Esophagus squamous epithelium (tissue), 5 donors: ENCODE results near the gene HMGB1. TPM values are rescaled to one million over a fixed set of nuclear protein-coding genes. Genes with fewer than 3 reads are reported as not detected.

ENCODE experiments used
- DNase-seq: peaks from one replicate; lab custom pipeline; 2025; lab: John Stamatoyannopoulos, UW
- H3K27ac ChIP-seq, 4 donors: fragments of 200-600 bp; sonication (generic); one replicate each; pipeline ENCODE4 v1.5.1; 2016 to 2019; ENCODE audit warnings: mild to moderate bottlenecking in 1 of 4
- H3K27me3 ChIP-seq, 4 donors: fragments of 200-600 bp; sonication (generic); 1 replicate in 3 of 4; 2 replicates in 1 of 4; pipeline versions ENCODE4 v1.5.1 to v1.6.0; 2017 to 2021; ENCODE audit warnings: antibody characterized with exemption in 1 of 4
- H3K36me3 ChIP-seq, 3 donors: fragments of 200-600 bp; sonication (generic); one replicate each; pipeline ENCODE4 v1.5.1; 2016 to 2019
- H3K4me1 ChIP-seq, 3 donors: fragments of 200-600 bp; sonication (generic); one replicate each; pipeline ENCODE4 v1.5.1; 2017 to 2019
- H3K4me3 ChIP-seq, 4 donors: fragments of 200-600 bp; sonication (generic); 1 replicate in 3 of 4; 2 replicates in 1 of 4; pipeline ENCODE4 v1.5.1; 2016 to 2019; ENCODE audit warnings: mild to moderate bottlenecking in 2 of 4, moderate library complexity in 1 of 4
- H3K9me3 ChIP-seq, 3 donors: fragments of 200-600 bp; sonication (generic); one replicate each; pipeline ENCODE4 v1.5.1; 2016 to 2019
- CTCF ChIP-seq, 6 experiments: fragments of 450-650 bp in 4 of 6; fragments of 200-600 bp in 2 of 6; sonication (generic) in 2 of 6; IDR thresholded peaks; one replicate each; pipeline ENCODE4 v1.5.1; 2016 to 2019; ENCODE audit warnings: antibody characterized with exemption in 6 of 6, mild to moderate bottlenecking in 4 of 6, moderate library complexity in 4 of 6
- POLR2A ChIP-seq, 4 donors: fragments of 450-650 bp; IDR thresholded peaks; one replicate each; pipeline ENCODE4 v1.6.1; 2017; ENCODE audit warnings: antibody characterized with exemption in 4 of 4, mild to moderate bottlenecking in 4 of 4, moderate library complexity in 3 of 4
- WGBS, 2 donors: methylation state at CpG; one replicate each; pipeline ENCODE4 v1.1.5; 2018; 5-methylcytosine and 5-hydroxymethylcytosine counted together
- intact Hi-C: fragments of 100-400 bp; cut with DNase I; formaldehyde crosslinking; loops from one replicate; pipeline ENCODE4 v1.15.0; 2022
- total RNA-seq, 4 donors: library from RNA; depleted of rRNA; stranded (reverse); fragments of >200 nt; gene quantifications; one replicate each; pipeline ENCODE4 v1.1.0, GENCODE V29; 2016
- donor health status: DM: yes; HTN: yes; CAD: no.

The HMGB1 gene
- 100 to 1,000 TPM; 189 to 446 (median 280) TPM for total RNA-seq

- Histone ChIP-seq H3K9me3 (no peaks in the 10 kb centered on the region), H3K27ac (peak within 1 kb of the TSS; percentile 97 to 100 (median 99)), H3K4me3 (peak within 1 kb of the TSS; percentile 72 to 97 (median 94)), H3K36me3 (peaks cover 0 to 21% (median 0%) of the 10 kb centered on the region in 3 donors), H3K27me3 (no peaks in the 10 kb centered on the region), H3K4me1 (peaks cover 9 to 37% (median 23%) of the 10 kb centered on the region in 3 donors)
- 0% methylated on average over 12 to 14 of the region's 57 CpGs for WGBS, 2 donors
- TF ChIP-seq CTCF (IDR thresholded peaks at IDR 0.05) (peak in 3 of 6 experiments; percentile 14 to 22 (median 15)), POLR2A (IDR thresholded peaks at IDR 0.05) (peak in 3 of 4 donors; percentile 99 to 100 (median 100))
- intact Hi-C loops: loop anchor here (10.0 kb wide), 2 partner anchors 61 to 329 kb away; no protein-coding TSS in a partner anchor
- peak; percentile 91 for DNase-seq
These were observed at the start of gene HMGB1 for GRCh38 chr13:30465593-30466357. HMGB1 (minus strand) TSS chr13:30465936; CDS start chr13:30463680, 2,256 bp downstream.

- DNase-seq: no peak
- no peak for TF ChIP-seq POLR2A (IDR thresholded peaks at IDR 0.05)
- no peak for TF ChIP-seq CTCF (IDR thresholded peaks at IDR 0.05)
- no peak overlapping the region for H3K4me3 ChIP-seq
- 66 to 75% methylated on average over 4 of the region's 4 CpGs for WGBS, 2 donors
- intact Hi-C loops: no loop called here
- H3K27ac ChIP-seq: no peak overlapping the region
- no peaks in the 10 kb centered on the region for H3K9me3 ChIP-seq
- no peaks in the 10 kb centered on the region for H3K36me3 ChIP-seq
- H3K27me3 ChIP-seq: no peaks in the 10 kb centered on the region
- H3K4me1 ChIP-seq: no peaks in the 10 kb centered on the region
These were observed 45.2 kb upstream of the HMGB1 start for GRCh38 chr13:30510811-30511371.

GRCh38 chr13:30510091-30510490 is 44.4 kb upstream of the HMGB1 start:
- DNase-seq: no peak
- H3K4me1 ChIP-seq: no peaks in the 10 kb centered on the region
- no peaks in the 10 kb centered on the region for H3K36me3 ChIP-seq
- no peak overlapping the region for H3K27ac ChIP-seq
- no peaks in the 10 kb centered on the region for H3K9me3 ChIP-seq
- no peaks in the 10 kb centered on the region for H3K27me3 ChIP-seq
- TF ChIP-seq CTCF (IDR thresholded peaks at IDR 0.05) (no peak), POLR2A (IDR thresholded peaks at IDR 0.05) (no peak)
- H3K4me3 ChIP-seq: no peak overlapping the region
- intact Hi-C loops: no loop called here
- WGBS, 2 donors: 69 to 78% methylated on average over 4 of the region's 4 CpGs

GRCh38 chr13:30509254-30510050 is 43.7 kb upstream of the HMGB1 start:
- Histone ChIP-seq H3K9me3 (no peaks in the 10 kb centered on the region), H3K36me3 (no peaks in the 10 kb centered on the region), H3K27ac (no peak overlapping the region), H3K4me3 (no peak overlapping the region), H3K27me3 (no peaks in the 10 kb centered on the region), H3K4me1 (no peaks in the 10 kb centered on the region)
- intact Hi-C loops: no loop called here
- TF ChIP-seq CTCF (IDR thresholded peaks at IDR 0.05) (no peak), POLR2A (IDR thresholded peaks at IDR 0.05) (no peak)
- 87 to 88% methylated on average over 9 of the region's 9 CpGs for WGBS, 2 donors
- no peak for DNase-seq
